Measurements from ENCODE around the gene NTM.
A peak's percentile ranks its signal among the peaks of the same experiment; 100 is the strongest.

NTM gene

GRCh38 chr11:132256528-132257279, 886.3 kb downstream of the NTM start:
- DNase-seq = peak; percentile 62

GRCh38 chr11:132257871-132258270, 887.5 kb downstream of the NTM start:
- DNase-seq = no peak

- no peak for DNase-seq
These were observed 888.5 kb downstream of the NTM start for GRCh38 chr11:132258875-132259274.

GRCh38 chr11:132260636-132261035, 890.2 kb downstream of the NTM start:
- peak; percentile 33 for DNase-seq

- no peak for DNase-seq
These were observed 892.8 kb downstream of the NTM start for GRCh38 chr11:132263241-132263640.

GRCh38 chr11:132263875-132264274, 893.5 kb downstream of the NTM start:
- DNase-seq = no peak

- no peak for DNase-seq
These were observed 894.2 kb downstream of the NTM start for GRCh38 chr11:132264616-132265015.

- DNase-seq = no peak
These were observed 908.6 kb downstream of the NTM start for GRCh38 chr11:132278801-132279574.

GRCh38 chr11:132284048-132284447, 913.6 kb downstream of the NTM start:
- no peak for DNase-seq

GRCh38 chr11:132284611-132285010, 914.2 kb downstream of the NTM start:
- DNase-seq = no peak

- DNase-seq = no peak
These were observed 915.2 kb downstream of the NTM start for GRCh38 chr11:132285631-132286030.

- no peak for DNase-seq
These were observed 915.7 kb downstream of the NTM start for GRCh38 chr11:132286106-132286505.

- DNase-seq = no peak
These were observed 917.6 kb downstream of the NTM start for GRCh38 chr11:132288036-132288435.

- DNase-seq = no peak
These were observed 919.3 kb downstream of the NTM start for GRCh38 chr11:132289590-132290256.

- DNase-seq = no peak
These were observed 923.2 kb downstream of the NTM start for GRCh38 chr11:132293586-132293985.

GRCh38 chr11:132296946-132297610, 926.7 kb downstream of the NTM start:
- no peak for DNase-seq

GRCh38 chr11:132298357-132298756, 927.9 kb downstream of the NTM start:
- no peak for DNase-seq

- DNase-seq = no peak
These were observed 929.9 kb downstream of the NTM start for GRCh38 chr11:132300283-132300682.

- DNase-seq = no peak
These were observed 931.0 kb downstream of the NTM start for GRCh38 chr11:132301465-132301864.

GRCh38 chr11:132301900-132302299, 931.5 kb downstream of the NTM start:
- no peak for DNase-seq

GRCh38 chr11:132307309-132308020, 937.0 kb downstream of the NTM start:
- DNase-seq = no peak
